NCI-H524 (cell line): Measurements from ENCODE around the gene TUBAL3.
"Not testable (repeated sequence)": the region's sequence is repeated elsewhere in the genome, so short reads cannot be mapped to it uniquely, and the experiment has no call there.

Experiments used
- DNase-seq, 2 experiments: peaks; one replicate each; lab custom pipeline; 2025; lab: John Stamatoyannopoulos, UW

TUBAL3 gene

DNA sequence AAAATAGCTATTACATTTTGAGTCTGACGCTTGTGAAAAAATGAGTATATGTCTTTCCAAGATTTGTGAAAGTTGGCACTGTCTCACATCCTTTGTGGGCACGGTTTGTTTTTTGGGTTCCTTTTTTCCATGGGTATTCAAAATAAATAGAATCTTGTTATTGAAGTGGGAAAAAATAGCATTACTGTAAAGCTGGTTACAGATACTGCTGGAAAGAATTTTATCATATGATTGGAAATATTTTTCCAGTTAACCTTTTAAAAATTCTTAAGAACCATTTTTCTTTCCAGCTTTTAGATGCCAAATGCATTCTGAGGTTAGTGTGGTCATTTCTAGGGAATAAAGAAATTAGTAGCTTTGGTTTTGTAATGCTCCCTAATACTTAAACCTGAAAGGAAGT is 19.1 kb upstream of the TUBAL3 start:
- no peak for DNase-seq

DNA sequence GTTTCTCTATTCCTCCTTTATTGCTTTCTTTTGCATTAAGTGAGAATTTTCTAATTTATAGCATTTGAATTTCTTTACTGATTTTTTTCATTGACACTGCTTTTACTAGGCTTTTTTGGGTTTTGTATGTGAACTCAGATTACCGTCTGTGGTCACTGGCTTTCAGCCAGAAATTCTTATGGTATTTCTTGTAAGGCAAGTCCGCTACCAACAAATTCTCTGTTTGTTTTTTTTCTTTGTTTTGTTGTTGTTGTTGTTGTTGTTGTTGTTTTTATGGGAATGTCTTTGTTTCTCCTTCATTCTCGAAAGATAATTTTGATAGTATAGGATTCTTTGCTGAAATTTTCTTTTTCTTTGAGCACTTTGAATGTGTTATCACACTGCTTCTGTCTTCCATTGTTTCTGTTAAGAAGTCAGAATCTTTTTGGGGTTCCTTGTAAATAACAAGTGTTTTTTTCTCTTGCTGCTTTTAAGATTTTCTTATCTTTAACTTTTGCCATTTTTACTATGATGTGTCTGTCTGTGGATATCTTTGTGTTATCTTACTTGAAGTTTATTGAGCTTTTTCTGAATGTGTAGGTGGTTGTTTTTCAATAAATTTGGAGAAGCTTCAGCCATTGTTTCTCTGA is 15.0 kb upstream of the TUBAL3 start:
- DNase-seq: no peak

DNA sequence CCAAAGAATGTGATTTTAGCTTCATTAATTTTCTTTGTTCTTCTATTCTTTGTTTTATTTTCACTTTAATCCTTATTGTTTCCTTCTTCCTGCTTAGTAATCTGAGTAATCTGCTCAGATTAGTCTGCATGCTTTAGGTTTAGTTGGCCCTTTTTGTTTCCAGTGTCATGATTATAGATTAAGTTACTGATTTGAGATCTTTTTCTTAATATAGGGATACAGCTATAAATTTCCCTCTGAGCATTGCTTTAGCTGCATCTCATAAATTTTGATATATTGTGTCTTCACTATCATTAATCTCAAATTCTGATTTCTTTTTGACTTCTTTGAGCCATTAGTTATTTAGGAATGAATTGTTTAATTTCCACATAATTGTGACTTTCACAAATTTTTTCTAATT is 14.0 kb upstream of the TUBAL3 start:
- no peak for DNase-seq

DNA sequence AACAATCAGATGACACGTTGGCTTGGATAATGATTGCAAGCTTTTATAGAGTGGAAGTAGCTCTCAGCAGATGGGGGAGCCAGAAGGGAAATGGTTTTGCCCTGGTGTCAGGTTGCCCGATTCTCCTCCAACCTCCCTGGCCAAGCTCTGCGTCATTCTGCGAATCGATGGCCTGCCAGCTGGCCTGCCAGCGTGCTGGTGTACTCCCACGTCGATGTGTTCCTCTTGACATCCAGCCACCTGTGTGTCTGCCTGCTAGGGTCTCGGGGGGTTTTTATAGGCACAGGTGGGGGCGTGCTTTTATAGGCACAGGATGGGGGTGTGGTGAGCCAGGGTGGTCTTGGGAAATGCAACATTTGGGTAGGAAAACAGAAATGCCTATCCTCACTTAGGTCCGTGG is 12.4 kb upstream of the TUBAL3 start:
- peak; percentile 67 to 90 for DNase-seq

DNA sequence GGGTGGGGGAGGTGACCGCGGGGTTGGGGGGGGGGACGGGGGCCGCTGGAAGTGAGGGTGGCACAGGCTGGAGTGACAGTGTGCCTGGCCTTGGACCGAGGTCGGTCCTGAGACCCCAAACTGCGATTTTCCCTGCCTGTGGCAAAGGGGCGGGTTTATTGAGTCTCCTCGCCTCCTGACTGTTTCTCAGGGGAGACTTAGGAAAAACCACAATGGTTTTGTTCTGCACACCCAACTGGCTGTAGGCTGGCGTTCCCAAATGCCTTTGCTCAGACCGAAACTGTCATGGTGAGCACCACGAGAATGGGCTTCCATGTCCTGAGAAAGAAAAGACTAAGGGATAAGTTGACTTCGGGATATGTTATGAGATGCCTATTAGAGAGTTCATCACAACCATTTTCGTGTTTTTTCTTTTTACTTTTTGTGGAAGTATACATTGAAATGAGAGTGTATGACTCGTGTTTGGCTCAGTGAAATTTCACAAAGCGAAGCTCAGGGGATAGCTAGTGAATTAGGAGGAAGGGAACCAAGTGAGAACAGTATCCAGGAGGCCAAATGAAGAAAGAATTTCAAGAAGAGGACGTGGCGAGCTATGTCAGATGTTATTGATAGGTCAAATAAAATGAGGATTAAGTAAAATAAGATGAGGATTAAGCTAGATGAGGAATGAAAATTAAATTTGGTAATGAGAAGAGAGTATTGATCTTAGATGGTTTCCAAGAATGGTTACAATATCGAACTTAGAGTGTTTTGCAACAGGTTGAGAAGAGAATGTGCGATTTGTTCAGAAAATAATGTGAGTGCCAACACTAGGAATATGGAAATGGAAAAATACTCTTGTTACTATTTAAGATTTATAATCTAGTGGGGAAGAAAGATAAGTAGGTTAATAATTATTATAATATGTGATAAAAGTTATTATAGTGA is 8.6 kb upstream of the TUBAL3 start:
- DNase-seq: peak in 1 of 2 experiments; percentile 24

DNA sequence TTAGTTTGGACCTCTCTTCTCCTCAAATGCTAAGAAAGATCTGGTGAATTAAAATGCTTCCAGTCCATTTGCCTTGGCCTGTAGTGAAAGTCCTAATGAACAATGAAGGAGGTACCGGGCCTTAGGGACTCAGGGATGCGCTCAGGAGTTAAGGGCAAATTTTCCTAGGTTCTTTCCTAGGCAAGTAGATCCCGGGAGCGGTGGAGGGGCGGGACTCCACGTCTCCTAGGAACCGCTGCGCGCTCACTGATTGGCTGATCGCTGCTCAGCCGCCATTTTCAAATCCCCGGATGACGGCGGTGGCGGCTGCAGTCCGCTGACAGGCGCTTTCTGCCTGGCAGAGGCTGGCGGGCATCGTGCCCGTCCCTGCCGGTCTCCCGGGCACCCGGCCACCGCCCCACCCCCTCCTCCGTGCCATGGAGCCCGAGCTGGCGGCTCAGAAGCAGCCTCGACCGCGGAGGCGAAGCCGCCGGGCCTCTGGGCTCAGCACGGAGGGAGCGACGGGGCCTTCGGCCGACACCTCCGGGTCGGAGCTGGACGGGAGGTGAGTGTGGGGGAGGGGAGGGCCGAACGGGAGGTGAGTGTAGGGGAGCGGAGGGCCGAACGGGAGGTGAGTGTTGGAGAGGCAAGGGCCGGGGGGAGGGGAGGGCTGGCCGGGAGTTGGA is 7.8 kb upstream of the TUBAL3 start, which contains the start of gene NET1:
NET1 (plus strand) TSS at position 281 of the 665 bp plus-strand sequence; CDS start at position 417, 136 bp downstream.
- DNase-seq: peak; percentile 46 to 82

DNA sequence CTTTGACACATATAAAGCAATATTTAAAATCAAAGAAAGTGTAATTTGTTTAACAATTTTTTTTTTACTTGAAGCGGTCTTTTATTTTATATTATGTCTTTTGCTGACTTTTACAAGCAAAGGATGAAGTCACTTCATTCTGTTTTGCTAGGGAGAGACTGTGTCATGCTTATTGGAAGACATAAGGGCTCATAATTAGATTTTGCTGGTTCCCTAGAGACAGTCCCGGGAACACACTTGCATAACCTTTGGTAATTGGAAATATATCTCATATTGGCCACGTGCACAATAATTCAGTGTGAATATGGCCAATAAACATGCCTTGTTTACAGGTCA is 7.3 kb upstream of the TUBAL3 start:
- DNase-seq: peak in 1 of 2 experiments; percentile 43

DNA sequence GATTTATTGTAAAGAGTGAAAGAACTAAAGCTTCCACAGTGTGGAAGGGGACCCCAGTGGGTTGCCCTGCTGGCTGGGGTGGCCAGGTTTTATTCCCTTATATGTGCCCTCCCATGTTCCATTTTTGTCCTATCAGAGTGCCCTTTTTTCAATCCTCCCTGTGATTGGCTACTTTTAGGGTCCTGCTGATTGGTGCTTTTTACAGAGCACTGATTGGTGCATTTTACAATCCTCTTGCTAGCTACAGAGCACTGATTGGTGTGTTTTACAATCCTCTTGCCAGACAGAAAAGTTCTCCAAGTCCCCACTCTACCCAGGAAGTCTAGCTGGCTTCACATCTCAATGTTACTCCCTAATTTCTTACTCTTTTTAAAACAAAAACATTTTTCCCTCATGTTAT is 6.2 kb upstream of the TUBAL3 start:
- DNase-seq: not testable (repeated sequence)

DNA sequence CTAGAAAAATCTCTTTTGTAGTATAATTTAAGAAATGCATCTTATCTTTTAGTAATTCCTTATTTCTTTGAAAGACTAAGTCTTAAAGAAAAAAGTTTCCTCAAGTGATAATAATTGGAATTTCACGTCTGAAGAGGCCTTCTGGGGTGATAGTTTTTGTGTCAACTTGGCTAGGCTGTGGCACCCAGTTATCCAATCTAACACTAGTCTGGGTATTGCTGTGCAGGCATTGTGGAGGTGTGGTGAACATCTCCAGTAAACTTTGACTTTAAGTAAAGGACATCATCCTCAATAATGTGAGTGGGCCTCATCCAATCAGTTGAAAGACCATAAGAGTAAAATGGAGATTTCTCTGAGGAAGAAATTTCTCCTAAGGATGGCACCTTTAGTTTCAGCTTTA is 2.3 kb upstream of the TUBAL3 start:
- no peak for DNase-seq

DNA sequence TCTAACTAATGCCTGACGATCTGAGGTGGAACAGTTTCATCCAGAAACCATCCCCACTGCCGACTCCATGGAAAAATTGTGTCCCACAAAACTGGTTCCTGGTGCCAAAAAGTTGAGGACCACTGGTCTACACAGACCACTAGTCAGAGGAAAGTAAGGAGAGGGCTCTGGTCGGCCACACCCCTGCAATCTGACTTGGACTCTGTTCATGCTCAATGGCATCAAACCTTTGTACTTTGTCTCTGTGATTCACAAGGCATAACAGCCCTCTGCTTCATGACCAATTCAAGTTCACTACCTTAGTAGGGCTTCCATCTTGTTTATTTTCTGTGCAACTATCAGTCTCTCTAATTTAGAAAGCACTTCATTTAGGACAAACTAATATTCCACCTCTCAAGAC is 1.8 kb downstream of the TUBAL3 start:
- DNase-seq: no peak

DNA sequence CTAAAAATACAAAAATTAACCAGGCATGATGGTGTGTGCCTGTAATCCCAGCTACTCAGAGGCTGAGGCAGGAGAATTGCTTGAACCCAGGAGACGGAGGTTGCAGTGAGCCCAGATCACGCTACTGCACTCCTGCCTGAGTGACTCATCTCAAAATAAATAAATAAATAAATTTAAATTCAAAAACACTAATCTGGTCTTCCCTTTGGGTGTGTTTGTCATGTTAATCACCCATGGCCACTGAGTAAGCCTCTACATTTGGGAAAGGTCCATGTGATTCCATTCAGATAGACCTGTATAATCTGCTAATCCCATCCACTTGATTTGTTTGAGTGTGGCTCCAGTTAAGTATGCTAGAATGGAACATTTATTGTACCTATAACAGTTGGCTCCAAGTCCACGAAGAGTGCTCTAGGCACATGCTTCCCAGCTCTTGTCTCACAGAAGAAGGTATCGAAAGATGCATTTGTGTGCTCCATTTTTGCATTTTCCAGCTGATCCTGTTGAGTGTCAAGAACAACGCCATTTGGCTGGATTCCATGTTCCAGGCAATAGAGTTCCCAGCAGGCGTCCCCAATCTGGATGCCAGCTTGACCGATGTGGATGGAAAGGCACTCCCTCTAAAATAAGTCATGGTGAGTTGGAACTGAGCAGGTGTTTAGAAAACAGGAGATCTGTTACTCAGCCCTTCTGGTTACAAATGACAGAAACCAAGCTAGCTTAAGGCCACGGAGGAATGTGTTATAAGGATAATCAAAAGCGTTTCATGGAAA is 4.0 kb downstream of the TUBAL3 start:
- DNase-seq: peak; percentile 52 to 76

DNA sequence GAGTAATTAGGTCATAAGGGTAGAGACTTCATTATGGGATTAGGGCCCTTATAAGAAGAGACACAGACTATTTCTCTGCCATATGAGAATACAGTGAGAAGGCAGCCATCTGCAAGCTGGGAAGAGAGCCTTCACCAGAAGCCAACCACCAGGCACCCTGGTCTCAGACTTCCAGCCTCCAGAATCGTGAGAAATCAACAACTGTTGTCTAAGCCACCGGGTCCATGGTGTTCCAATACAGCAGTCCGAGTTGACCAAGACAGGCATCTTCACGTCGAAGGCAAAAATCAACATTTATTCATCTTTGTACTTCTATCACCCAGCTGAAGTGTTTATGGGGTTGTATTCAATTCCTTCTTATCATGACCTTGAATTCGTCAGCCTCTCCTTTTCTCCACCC is 5.3 kb downstream of the TUBAL3 start:
- DNase-seq: no peak

DNA sequence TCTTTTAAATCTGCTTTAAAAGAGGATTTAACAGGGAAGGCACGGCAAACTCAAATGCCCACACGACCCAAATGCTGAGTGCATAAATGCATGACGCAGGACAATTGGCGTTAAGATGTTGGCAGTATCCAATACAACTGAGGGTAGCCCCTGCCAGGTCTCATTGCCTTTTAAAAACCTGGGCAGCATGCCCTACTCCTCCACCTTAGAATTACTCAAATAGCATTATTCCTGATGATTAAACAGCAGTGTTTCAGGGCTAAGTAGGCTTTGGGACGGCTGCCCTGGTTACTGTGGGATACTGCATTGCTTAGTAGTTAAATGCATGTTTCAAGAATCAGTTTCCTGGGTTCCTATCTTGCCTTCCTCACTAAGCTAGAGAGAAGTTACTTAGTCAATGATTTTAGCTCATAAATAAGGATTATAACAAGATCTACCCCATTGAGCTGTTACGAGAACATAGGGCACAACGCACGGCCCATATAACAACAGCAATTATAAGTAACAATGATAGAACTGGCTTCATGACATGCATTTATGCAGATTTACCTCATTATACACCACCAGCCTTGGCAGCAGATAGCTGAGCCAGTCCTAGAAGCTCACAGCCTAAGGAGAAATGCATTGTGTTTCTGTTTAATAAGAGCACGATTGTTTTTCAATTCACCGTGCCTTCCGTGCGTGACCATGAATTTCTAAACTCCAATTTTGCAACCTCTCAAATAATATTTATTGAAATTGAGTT is 7.9 kb downstream of the TUBAL3 start:
- DNase-seq: no peak

DNA sequence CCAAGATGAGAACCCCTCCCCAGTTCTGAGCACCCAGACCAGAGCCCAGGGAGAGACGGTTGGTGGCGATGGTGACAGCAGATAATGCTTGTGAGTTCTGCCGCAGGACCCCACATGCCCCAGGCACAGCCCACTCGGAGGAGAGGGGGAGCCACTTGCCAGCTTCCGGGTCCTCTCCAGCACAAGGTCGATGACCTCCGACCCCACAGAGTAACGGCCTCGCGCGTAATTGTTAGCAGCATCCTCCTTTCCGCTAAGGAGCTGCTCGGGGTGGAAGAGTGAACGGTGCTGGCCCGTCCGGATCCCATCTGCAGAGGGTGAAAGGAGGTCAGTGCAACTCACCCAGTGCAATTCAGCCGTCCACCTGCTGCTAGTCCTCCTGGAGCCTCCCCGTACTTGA is 9.5 kb downstream of the TUBAL3 start:
- no peak for DNase-seq

DNA sequence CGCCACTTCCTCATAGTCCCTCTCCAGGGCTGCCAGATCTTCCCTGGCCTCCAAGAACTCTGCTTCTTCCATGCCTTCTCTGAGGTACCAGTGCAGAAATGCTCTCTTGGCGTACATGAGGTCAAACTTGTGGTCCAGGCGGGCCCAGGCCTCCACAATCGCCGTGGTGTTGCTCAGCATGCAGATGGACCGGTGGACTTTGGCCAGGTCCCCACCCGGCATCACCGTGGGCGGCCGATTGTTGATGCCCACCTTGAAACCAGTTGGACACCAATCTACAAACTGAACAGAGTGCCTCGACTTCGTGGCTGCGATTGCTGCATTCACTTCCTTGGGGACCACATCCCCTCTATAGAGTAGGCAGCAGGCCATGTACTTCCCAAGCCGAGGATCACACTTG is 11.1 kb downstream of the TUBAL3 start:
- DNase-seq: no peak

DNA sequence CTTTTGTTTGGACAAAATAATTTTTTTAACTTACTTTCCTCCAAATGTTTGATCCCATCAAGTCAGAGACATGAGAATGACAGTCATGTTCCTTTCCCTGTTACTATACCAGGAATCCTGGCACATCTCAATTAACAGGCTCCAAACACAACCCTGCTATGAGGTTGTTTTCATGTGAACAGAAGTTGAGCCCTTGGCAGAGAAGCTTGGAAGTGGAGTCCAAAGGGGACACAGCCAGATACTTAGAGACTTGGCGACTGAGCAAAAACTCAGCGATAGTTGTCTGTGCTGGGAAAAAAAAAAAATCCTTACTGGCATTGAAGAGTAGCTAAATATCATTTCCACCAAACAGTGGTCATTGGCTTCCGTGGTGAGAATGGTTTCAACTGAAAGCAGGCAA is 12.8 kb downstream of the TUBAL3 start:
- DNase-seq: no peak

DNA sequence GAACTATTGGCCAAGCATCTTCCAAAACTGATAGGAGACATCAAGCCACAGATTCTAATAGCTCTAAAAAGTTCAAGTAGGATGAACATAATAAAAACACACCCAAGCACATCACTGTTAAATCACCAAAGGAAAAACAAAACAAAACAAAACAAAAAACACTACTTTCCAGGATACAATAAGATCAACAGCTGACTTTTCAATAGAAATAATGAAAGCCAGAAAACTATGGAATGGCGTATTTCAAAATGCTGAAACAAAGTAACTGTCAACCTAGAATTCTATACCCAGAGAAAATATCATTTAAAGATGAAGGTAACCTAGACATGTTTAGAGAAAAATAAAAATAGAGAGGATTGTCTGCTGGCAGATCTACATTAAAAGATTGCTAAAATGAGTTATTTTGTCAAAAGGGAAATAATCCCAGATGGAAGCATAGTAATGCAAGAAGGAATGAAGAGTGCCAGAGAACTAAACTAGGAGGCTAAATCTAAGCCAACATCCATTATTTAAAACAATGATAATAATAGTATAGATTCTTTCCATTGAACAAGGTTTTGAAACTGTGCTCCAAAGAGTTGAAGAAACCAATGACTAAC is 13.9 kb downstream of the TUBAL3 start:
- DNase-seq: no peak

DNA sequence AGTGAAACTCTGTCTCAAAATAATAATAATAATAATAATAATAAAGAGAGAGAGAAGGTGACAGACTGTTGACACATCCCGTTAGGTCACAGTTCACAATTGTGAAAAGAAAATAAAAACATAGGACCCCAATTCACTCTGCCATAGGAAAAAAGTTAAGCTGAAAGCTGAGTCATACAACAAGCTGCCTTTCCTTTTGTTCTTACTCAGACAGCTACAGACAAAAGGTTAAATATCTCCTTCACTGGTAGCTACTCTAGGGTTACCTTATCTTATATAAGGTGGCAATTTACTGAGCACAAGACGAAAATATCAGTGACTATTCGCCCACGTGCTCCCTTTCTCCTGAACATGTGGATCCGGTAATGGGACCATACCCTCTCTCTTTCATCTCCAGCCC is 17.5 kb downstream of the TUBAL3 start:
- no peak for DNase-seq

DNA sequence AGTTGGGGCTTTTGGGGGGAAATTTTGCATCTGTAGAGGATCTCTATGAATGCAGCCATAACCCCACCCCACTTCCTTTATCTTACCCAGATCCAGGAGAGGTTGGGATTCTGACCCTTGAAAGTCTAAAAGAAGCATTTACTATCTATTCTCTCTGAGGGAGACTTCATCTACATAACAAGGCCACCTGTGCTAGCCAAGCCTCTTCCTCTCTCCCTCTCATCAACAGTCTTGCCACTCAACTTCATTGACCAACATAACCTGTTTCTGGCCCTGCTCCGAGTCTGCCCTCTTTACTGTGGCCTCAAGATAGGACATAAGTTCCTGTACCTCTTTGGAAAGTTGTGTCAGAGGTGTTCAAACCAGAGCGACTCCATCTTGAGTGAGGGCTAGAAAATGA is 19.4 kb downstream of the TUBAL3 start:
- DNase-seq: no peak

DNA sequence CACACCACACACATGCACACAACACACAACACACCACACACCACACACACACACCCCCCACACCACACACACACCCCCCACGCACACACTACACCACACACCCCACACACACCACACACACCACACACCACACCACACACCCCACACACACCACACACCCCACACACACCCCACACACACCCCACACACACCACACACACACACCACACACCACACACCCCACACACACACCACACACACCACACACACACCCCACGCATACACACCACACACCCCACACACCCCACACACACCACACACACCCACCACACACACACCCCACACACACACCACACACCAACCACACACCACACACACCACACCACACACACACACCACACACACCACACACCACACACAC is 23.4 kb downstream of the TUBAL3 start:
- no peak for DNase-seq

DNA sequence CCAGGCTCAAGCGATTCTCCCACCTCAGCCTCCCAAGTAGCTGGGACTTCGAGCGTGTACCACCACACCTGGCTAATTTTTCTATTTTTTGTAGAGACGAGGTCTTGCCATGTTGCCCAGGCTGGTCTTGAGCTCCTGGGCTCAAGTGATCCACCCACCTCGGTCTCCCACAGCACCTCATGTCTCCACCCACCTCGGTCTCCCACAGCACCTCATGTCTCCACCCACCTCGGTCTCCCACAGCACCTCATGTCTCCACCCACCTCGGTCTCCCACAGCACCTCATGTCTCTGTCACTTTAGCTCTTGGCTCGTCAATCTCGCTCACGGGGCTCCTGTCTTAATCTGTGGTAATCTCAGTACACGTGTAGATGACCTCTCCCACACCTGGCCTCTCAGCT is 24.2 kb downstream of the TUBAL3 start:
- DNase-seq: not testable (repeated sequence)
